SK-N-DZ (cell line): ENCODE measurements around the gene SMCR8.
"Not testable (repeated sequence)": the region's sequence is repeated elsewhere in the genome, so short reads cannot be mapped to it uniquely, and the experiment has no call there.

ENCODE experiments used
- DNase-seq: peaks from one replicate; pipeline ENCODE4 v3.0.0-alpha.2; 2015; ENCODE audit warnings: low spot score

The SMCR8 gene

GRCh38 chr17:18356624-18357023 is 41.5 kb downstream of the SMCR8 start:
- no peak for DNase-seq

- no peak for DNase-seq
Observed at GRCh38 chr17:18360518-18360917, 45.4 kb downstream of the SMCR8 start.

GRCh38 chr17:18361837-18362697 is 47.0 kb downstream of the SMCR8 start:
- DNase-seq, result no peak

GRCh38 chr17:18362698-18363100 is 47.6 kb downstream of the SMCR8 start:
- no peak for DNase-seq

DNA sequence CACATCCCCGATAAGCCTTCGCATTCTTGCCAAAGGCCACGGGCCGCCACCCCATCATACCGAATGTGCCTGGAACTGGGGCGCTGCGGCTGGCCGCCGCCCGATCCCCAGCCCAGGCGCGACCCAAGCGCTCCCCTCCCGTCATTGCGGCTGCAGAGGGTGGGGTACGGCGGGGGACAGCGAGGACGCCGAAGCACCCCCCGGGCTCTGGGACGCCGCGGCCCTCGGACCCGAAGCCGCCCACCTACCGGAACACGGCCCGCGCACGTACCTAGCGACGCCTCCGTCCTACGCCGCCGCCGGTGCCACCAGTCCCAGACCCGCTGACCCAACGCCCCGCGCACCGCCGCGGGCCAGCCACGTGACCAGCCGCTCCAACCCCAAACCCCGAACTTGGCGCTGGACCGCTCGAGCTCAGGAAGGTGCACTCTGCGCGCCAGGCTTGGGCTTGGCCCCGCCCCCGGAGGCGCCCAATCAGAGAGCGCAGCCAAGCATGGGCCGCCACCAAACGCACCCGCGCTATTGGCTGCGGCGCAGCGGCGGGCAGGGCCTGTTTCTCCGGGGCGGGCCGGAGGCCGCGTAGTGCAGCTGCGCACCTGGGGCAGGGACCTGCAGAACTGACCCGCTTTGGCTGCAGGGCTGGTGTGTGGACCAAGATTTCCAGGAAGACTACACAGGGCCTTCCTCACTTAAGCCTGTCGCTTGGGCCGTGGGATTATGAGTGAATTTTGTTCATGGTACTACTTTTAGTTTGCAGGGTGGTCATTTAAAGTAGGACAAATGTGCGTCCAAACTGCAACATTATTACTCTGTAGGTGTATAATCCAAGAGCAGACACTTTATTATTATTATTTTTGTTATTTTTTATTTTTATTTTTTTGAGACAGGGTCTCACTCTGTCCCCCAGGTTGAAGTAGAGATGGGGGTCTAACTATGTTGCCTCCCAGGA is 48.3 kb downstream of the SMCR8 start, which contains the start of gene SHMT1:
Gene SHMT1 (minus strand): TSS at position 450 of the 949 bp plus-strand sequence. CDS start 7,569 bp downstream, outside the sequence.
- peak; percentile 91 for DNase-seq

DNA sequence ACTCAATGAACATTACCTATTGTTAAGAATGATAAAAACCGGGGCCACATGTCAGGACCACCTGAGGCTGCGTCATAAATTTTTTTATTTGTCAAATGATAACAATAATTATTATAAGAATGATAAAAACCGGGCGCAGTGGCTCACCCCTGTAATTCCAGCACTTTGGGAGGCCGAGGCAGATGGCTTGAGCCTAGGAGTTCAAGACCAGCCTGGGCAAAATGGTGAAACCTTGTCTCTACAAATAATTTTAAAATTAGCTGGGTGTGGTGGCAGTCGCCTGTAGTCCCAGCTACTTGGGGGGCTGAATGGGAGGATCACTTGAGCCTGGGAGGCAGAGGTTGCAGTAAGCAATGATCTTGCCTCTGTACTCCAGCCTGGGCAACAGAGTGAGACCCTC is 49.1 kb downstream of the SMCR8 start:
- DNase-seq, result no peak

GRCh38 chr17:18368946-18369345 is 53.9 kb downstream of the SMCR8 start:
- DNase-seq, result no peak

- DNase-seq, result no peak
Observed at GRCh38 chr17:18370761-18371160, 55.7 kb downstream of the SMCR8 start.

DNA sequence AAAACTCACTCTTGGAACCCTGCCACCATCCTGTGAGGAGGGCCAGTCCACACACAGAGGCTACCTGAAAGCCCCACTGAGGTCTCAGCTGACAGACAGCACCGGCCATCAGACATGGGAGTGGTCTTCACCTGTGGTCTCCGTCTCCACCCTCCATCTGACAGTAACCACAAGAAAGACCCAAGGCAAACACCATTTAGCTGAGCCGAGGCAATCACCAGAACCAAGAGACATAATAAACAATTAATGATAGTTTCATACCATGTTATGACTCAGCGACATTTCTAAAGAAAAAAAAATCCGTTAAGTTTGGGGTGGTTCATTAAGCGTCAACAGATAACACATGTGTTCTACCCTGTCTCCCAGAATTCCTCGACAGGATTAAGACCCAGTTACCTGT is 56.4 kb downstream of the SMCR8 start:
- DNase-seq, result no peak

DNA sequence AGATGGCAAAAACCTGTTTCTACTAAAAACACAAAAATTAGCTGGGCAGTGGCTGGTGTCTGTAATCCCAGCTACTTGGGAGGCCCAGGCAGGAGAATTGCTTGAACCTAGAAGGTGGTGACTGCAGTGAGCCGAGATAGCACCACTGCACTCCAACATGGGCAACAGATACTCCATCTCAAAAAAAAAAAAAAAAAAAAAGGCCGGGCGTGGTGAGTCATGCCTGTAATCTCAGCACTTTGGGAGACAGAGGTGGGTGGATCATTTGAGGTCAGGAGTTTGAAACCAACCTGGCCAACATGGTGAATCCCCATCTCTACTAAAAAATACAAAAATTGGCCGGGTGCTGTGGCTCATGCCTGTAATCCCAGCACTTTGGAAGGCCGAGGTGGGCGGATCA is 58.1 kb downstream of the SMCR8 start:
- not testable (repeated sequence) for DNase-seq

DNA sequence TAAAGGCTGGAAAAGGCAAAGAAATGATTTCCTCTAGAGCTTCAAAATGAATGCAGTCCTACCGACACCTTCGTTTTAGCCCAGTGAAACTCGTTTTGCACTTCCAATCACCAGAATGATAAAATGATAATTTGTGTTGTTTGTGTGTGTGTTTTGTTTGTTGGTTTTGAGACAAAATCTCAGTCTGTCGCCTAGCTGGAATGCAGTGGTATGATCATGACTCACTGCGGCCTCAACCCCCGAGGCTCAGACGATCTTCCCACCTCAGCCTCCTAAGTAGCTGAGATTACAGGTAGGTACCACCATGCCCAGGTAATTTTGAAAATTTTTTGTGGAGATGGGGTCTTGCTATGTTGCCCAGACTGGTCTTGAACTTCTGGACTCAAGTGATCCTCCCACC is 59.1 kb downstream of the SMCR8 start:
- DNase-seq, result no peak
